ENCODE results near the gene TACC2. TPM values are rescaled to one million over a fixed set of nuclear protein-coding genes. Genes with fewer than 3 reads are reported as not detected.

Gene TACC2
- total RNA-seq, 3 donors from 2014 or later: 26.1 to 30.5 (median 28.5) TPM

GRCh38 chr10:122301055-122301810 is 312.3 kb downstream of the TACC2 start:
- H3K27ac ChIP-seq: no peak overlapping the region
- no peaks in the 10 kb centered on the region for H3K4me1 ChIP-seq
- intact Hi-C loops (cut with DNase I; ENCODE audit: low total_unique reads): no loop called here
- H3K4me3 ChIP-seq: no peak overlapping the region
- no peaks in the 10 kb centered on the region for H3K36me3 ChIP-seq
- TF ChIP-seq POLR2A (IDR thresholded peaks at IDR 0.05) (no peak), POLR2AphosphoS5 (IDR thresholded peaks at IDR 0.05) (no peak), CTCF (IDR thresholded peaks at IDR 0.05) (no peak)
- H3K27me3 ChIP-seq: no peaks in the 10 kb centered on the region
- H3K9me3 ChIP-seq: no peaks in the 10 kb centered on the region
- DNase-seq (ENCODE audit: low spot score in 2 of 2): no peak

GRCh38 chr10:122301811-122302115 is 312.8 kb downstream of the TACC2 start:
- no peak for TF ChIP-seq POLR2A (IDR thresholded peaks at IDR 0.05)
- Histone ChIP-seq H3K9me3 (no peaks in the 10 kb centered on the region), H3K36me3 (no peaks in the 10 kb centered on the region), H3K27ac (no peak overlapping the region), H3K4me3 (no peak overlapping the region), H3K27me3 (no peaks in the 10 kb centered on the region), H3K4me1 (no peaks in the 10 kb centered on the region)
- intact Hi-C loops (cut with DNase I; ENCODE audit: low total_unique reads): no loop called here
- DNase-seq (ENCODE audit: low spot score in 2 of 2): no peak

GRCh38 chr10:122302315-122302714 is 313.4 kb downstream of the TACC2 start:
- TF ChIP-seq POLR2A (IDR thresholded peaks at IDR 0.05) (no peak), POLR2AphosphoS5 (IDR thresholded peaks at IDR 0.05) (no peak), CTCF (IDR thresholded peaks at IDR 0.05) (no peak)
- Histone ChIP-seq H3K4me1 (no peaks in the 10 kb centered on the region), H3K4me3 (no peak overlapping the region), H3K27ac (no peak overlapping the region), H3K9me3 (no peaks in the 10 kb centered on the region), H3K27me3 (no peaks in the 10 kb centered on the region), H3K36me3 (no peaks in the 10 kb centered on the region)
- DNase-seq (ENCODE audit: low spot score in 2 of 2): no peak
- intact Hi-C loops (cut with DNase I; ENCODE audit: low total_unique reads): no loop called here

- Histone ChIP-seq H3K4me1 (peaks cover 0 to under 1% of the 10 kb centered on the region in 2 donors), H3K4me3 (no peak overlapping the region), H3K36me3 (no peaks in the 10 kb centered on the region), H3K27me3 (no peaks in the 10 kb centered on the region), H3K27ac (no peak overlapping the region), H3K9me3 (no peaks in the 10 kb centered on the region)
- DNase-seq (ENCODE audit: low spot score in 2 of 2): no peak
- TF ChIP-seq POLR2A (IDR thresholded peaks at IDR 0.05): no peak
- intact Hi-C loops (cut with DNase I; ENCODE audit: low total_unique reads): no loop called here
These were observed 314.5 kb downstream of the TACC2 start for GRCh38 chr10:122303271-122304053.

Other genes with a start within 250 kb of the TACC2 start
- gene ATE1, start 61.1 kb upstream of the TACC2 start, total RNA-seq: 10 to 100 TPM; 25.0 to 46.8 (median 29.5) TPM
- 100 to 1,000 TPM in 2 of 3 donors, 10 to 100 TPM in 1; 72.2 to 120 (median 119) TPM for gene NSMCE4A, start 13.9 kb upstream of the TACC2 start, total RNA-seq